HEK293 (cell line): ENCODE measurements around the gene ROBO1.

Source experiments
- CTCF ChIA-PET: fragments of 350-600 bp; formaldehyde crosslinking; extraction: SDS; loops from one replicate; lab custom pipeline; 2021; ENCODE audit warnings: antibody characterized with exemption; lab: Yijun Ruan, JAX
- POLR2A ChIA-PET: fragments of 300-600 bp; formaldehyde crosslinking; extraction: SDS; loops from one replicate; lab custom pipeline; 2020; ENCODE audit warnings: antibody characterized with exemption, inconsistent platforms; lab: Yijun Ruan, JAX
- H3K27ac ChIP-seq: fragments of 200-500 bp; sonication (Bioruptor generic); 2 replicates; pipeline ENCODE4 v1.5.1; 2014; ENCODE audit warnings: low read depth, low read length, control low read depth, inconsistent platforms; ENCODE audit errors: extremely low read depth
- H3K36me3 ChIP-seq, 2 experiments: fragments of 200-500 bp in 1 of 2; sonication (Bioruptor generic) in 1 of 2; 1 replicate in 1 of 2; 2 replicates in 1 of 2; pipeline ENCODE4 v1.5.1; 2014 to 2017; ENCODE audit warnings: inconsistent platforms in 2 of 2, low read length in 2 of 2; ENCODE audit not compliant: control insufficient read depth in 2 of 2, insufficient read depth in 1 of 2
- H3K4me1 ChIP-seq: fragments of 200-500 bp; sonication (Bioruptor generic); 2 replicates; pipeline ENCODE4 v1.5.1; 2014; ENCODE audit warnings: mild to moderate bottlenecking, low read length, inconsistent platforms; ENCODE audit not compliant: control insufficient read depth, insufficient read depth
- H3K4me3 ChIP-seq: 2 replicates; pipeline ENCODE4 v1.5.1; 2011; ENCODE audit warnings: low read depth, mild to moderate bottlenecking, control low read depth, low read length, moderate library complexity
- H3K9me3 ChIP-seq: fragments of 200-500 bp; sonication (Bioruptor generic); 2 replicates; pipeline ENCODE4 v1.5.1; 2014; ENCODE audit warnings: low read depth, low read length, inconsistent platforms; ENCODE audit not compliant: control insufficient read depth, insufficient read depth
- GFI1B ChIP-seq: fragments of 450-650 bp; formaldehyde crosslinking; IDR thresholded peaks from 2 replicates; pipeline ENCODE4 v1.5.1; 2016; ENCODE audit warnings: missing biosample characterization, missing genetic modification characterization
- GLIS2 ChIP-seq: fragments of 450-650 bp; formaldehyde crosslinking; IDR thresholded peaks from 2 replicates; pipeline ENCODE4 v1.5.1; 2016; ENCODE audit warnings: missing biosample characterization, missing genetic modification characterization
- HOXA7 ChIP-seq: sonication (generic); formaldehyde crosslinking; IDR thresholded peaks from 2 replicates; pipeline ENCODE4 v1.8.1; 2022; ENCODE audit warnings: missing genetic modification reagents, borderline replicate concordance
- INSM2 ChIP-seq: fragments of 450-650 bp; formaldehyde crosslinking; IDR thresholded peaks from 2 replicates; pipeline ENCODE4 v1.5.1; 2016; ENCODE audit warnings: missing biosample characterization, missing genetic modification characterization
- OVOL3 ChIP-seq: fragments of 450-650 bp; formaldehyde crosslinking; IDR thresholded peaks from 2 replicates; pipeline ENCODE4 v1.5.1; 2016; ENCODE audit warnings: missing biosample characterization, missing genetic modification characterization
- RBAK ChIP-seq: fragments of 450-650 bp; formaldehyde crosslinking; IDR thresholded peaks from 2 replicates; pipeline ENCODE4 v1.5.1; 2016; ENCODE audit warnings: missing biosample characterization, missing genetic modification characterization
- ZBTB8A ChIP-seq: fragments of 450-650 bp; formaldehyde crosslinking; IDR thresholded peaks from 2 replicates; pipeline ENCODE4 v1.5.1; 2016; ENCODE audit warnings: missing biosample characterization, missing genetic modification characterization
- ZNF114 ChIP-seq: fragments of 450-650 bp; formaldehyde crosslinking; IDR thresholded peaks from 2 replicates; pipeline ENCODE4 v1.5.0; 2017; ENCODE audit warnings: missing biosample characterization, missing genetic modification characterization
- ZNF121 ChIP-seq: fragments of 450-650 bp; formaldehyde crosslinking; IDR thresholded peaks from 2 replicates; pipeline ENCODE4 v1.5.1; 2016; ENCODE audit warnings: missing biosample characterization, missing genetic modification characterization
- ZNF133 ChIP-seq: fragments of 450-650 bp; formaldehyde crosslinking; IDR thresholded peaks from 2 replicates; pipeline ENCODE4 v1.5.1; 2016; ENCODE audit warnings: missing biosample characterization, missing genetic modification characterization
- ZNF157 ChIP-seq: fragments of 450-650 bp; formaldehyde crosslinking; IDR thresholded peaks from 2 replicates; pipeline ENCODE4 v1.5.1; 2016; ENCODE audit warnings: missing biosample characterization, missing genetic modification characterization
- ZNF18 ChIP-seq: fragments of 450-650 bp; formaldehyde crosslinking; IDR thresholded peaks from 2 replicates; pipeline ENCODE4 v1.5.1; 2016; ENCODE audit warnings: missing biosample characterization, missing genetic modification characterization
- ZNF223 ChIP-seq: fragments of 450-650 bp; formaldehyde crosslinking; IDR thresholded peaks from 2 replicates; pipeline ENCODE4 v1.5.1; 2016; ENCODE audit warnings: missing biosample characterization, missing genetic modification characterization
- ZNF24 ChIP-seq: fragments of 450-650 bp; formaldehyde crosslinking; IDR thresholded peaks from 2 replicates; pipeline ENCODE4 v1.5.1; 2016; ENCODE audit warnings: missing biosample characterization, missing genetic modification characterization
- ZNF280C ChIP-seq: fragments of 450-650 bp; formaldehyde crosslinking; IDR thresholded peaks from 2 replicates; pipeline ENCODE4 v1.5.1; 2016; ENCODE audit warnings: missing biosample characterization, missing genetic modification characterization
- ZNF311 ChIP-seq: fragments of 450-650 bp; formaldehyde crosslinking; IDR thresholded peaks from 2 replicates; pipeline ENCODE4 v1.5.1; 2017; ENCODE audit warnings: missing biosample characterization, missing genetic modification characterization, borderline replicate concordance
- ZNF335 ChIP-seq: fragments of 450-650 bp; formaldehyde crosslinking; conservative IDR thresholded peaks from 2 replicates; pipeline ENCODE4 v1.5.1; 2016; ENCODE audit warnings: missing biosample characterization, missing genetic modification characterization
- ZNF350 ChIP-seq: fragments of 450-650 bp; formaldehyde crosslinking; IDR thresholded peaks from 2 replicates; pipeline ENCODE4 v1.5.0; 2017; ENCODE audit warnings: missing biosample characterization, mild to moderate bottlenecking, missing genetic modification characterization
- ZNF37A ChIP-seq: fragments of 450-650 bp; IDR thresholded peaks from 2 replicates; pipeline ENCODE4 v1.5.1; 2018; ENCODE audit warnings: missing biosample characterization, missing genetic modification characterization
- ZNF426 ChIP-seq: fragments of 450-650 bp; formaldehyde crosslinking; IDR thresholded peaks from 2 replicates; pipeline ENCODE4 v1.5.1; 2017; ENCODE audit warnings: missing biosample characterization, missing genetic modification characterization, mild to moderate bottlenecking, inconsistent platforms, moderate library complexity
- ZNF473 ChIP-seq: fragments of 450-650 bp; formaldehyde crosslinking; IDR thresholded peaks from 2 replicates; pipeline ENCODE4 v1.5.1; 2017; ENCODE audit warnings: missing biosample characterization, missing genetic modification characterization
- ZNF513 ChIP-seq: fragments of 450-650 bp; IDR thresholded peaks from 2 replicates; pipeline ENCODE4 v1.5.1; 2018; ENCODE audit warnings: missing biosample characterization, missing genetic modification characterization
- ZNF660 ChIP-seq: fragments of 450-650 bp; IDR thresholded peaks from 2 replicates; pipeline ENCODE4 v1.5.1; 2018; ENCODE audit warnings: missing biosample characterization, mild to moderate bottlenecking, missing genetic modification characterization
- ZNF785 ChIP-seq: fragments of 450-650 bp; formaldehyde crosslinking; IDR thresholded peaks from 2 replicates; pipeline ENCODE4 v1.5.1; 2016; ENCODE audit warnings: missing biosample characterization, missing genetic modification characterization
- ZNF837 ChIP-seq: fragments of 450-650 bp; formaldehyde crosslinking; IDR thresholded peaks from 2 replicates; pipeline ENCODE4 v1.5.1; 2016; ENCODE audit warnings: missing biosample characterization, missing genetic modification characterization
- TF ChIP-seq, protein P1 (sequence below): fragments of 450-650 bp; formaldehyde crosslinking; IDR thresholded peaks from 2 replicates; pipeline ENCODE4 v1.5.1; 2016; ENCODE audit warnings: missing biosample characterization, missing genetic modification characterization

Gene ROBO1

DNA sequence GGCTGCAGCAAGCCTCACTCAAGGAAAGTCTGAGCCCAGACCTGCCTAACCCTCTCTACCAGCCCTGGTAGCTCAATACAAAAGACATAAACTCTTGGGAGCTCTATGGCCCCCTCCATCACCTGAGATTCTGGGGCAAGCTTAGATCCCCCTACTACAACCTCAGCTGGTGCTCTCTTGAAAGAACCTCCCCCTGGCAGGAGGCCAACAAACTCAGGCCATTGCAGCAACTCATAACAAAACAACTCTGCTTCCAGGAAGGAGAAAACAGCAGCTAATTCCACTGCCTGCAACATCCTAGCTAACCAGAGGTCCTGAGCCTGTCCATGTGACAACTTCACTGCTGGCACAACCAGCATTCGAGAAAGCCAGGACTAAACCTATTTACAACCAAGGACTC is 169.2 kb downstream of the ROBO1 start (continued):
- no peak for TF ChIP-seq ZNF280C (tag by site-specific recombination)

- Histone ChIP-seq H3K9me3 (no peaks in the 10 kb centered on the region), H3K4me1 (no peaks in the 10 kb centered on the region)
- POLR2A ChIA-PET, result no interaction called here
- TF ChIP-seq ZNF426 (tag by site-specific recombination) (no peak), ZNF660 (tag by site-specific recombination) (no peak), ZNF350 (tag by site-specific recombination) (no peak), ZNF114 (tag by site-specific recombination) (no peak), ZNF121 (tag by site-specific recombination) (no peak), ZNF18 (tag by site-specific recombination) (no peak), ZNF785 (no peak), ZNF280C (tag by site-specific recombination) (no peak), HOXA7 (CRISPR knock-in tag) (no peak), ZNF223 (tag by site-specific recombination) (no peak), ZNF157 (no peak), OVOL3 (tag by site-specific recombination) (no peak), ZNF133 (tag by site-specific recombination) (no peak), GLIS2 (tag by site-specific recombination) (no peak), RBAK (tag by site-specific recombination) (no peak), ZNF473 (no peak), ZNF513 (tag by site-specific recombination) (no peak), ZNF335 (tag by site-specific recombination) (no peak)
- TF ChIP-seq, all 188 proteins: peak for 0
- no peak overlapping the region for H3K27ac ChIP-seq
- no peak overlapping the region for H3K4me3 ChIP-seq
- H3K36me3 ChIP-seq, result no peaks in the 10 kb centered on the region
- CTCF ChIA-PET, result no interaction called here
Observed at GRCh38 chr3:79597709-79598108, 170.1 kb downstream of the ROBO1 start.

DNA sequence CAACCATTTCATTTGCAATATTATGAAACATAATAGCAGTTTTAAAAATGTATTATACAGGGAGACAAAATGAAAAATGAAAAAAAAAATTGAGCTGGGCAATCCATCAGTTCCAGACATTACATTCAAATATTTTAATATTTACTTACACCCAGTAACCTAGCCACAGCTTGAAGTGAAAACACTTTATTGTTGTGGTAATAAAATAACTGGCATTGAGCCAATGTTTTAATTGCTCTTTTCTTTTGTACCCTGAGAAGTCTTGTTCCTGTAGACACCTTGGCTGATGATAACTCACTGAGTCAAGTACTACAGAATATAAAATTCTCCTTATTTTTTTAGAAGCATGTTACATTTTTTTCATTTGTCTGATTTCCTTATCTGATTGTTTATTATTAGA is 180.6 kb downstream of the ROBO1 start:
- CTCF ChIA-PET, result no interaction called here
- no peaks in the 10 kb centered on the region for H3K36me3 ChIP-seq
- TF ChIP-seq GFI1B (tag by site-specific recombination), result no peak
- TF ChIP-seq ZBTB8A (tag by site-specific recombination), result no peak
- TF ChIP-seq INSM2 (tag by site-specific recombination), result no peak
- TF ChIP-seq ZNF311 (tag by site-specific recombination), result no peak
- TF ChIP-seq ZNF24 (tag by site-specific recombination), result no peak
- TF ChIP-seq ZNF121 (tag by site-specific recombination), result no peak
- TF ChIP-seq ZNF837 (tag by site-specific recombination), result no peak
- no peak for TF ChIP-seq ZNF37A (tag by site-specific recombination)
- TF ChIP-seq, protein P1, sequence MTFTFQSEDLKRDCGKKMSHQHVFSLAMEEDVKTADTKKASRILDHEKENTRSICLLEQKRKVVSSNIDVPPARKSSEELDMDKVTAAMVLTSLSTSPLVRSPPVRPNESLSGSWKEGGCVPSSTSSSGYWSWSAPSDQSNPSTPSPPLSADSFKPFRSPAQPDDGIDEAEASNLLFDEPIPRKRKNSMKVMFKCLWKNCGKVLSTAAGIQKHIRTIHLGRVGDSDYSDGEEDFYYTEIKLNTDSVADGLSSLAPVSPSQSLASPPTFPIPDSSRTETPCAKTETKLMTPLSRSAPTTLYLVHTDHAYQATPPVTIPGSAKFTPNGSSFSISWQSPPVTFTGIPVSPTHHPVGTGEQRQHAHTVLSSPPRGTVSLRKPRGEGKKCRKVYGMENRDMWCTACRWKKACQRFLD, result no peak

More for the DNA sequence above, 180.6 kb downstream of the ROBO1 start:
- no peak overlapping the region for H3K4me3 ChIP-seq
- no peak overlapping the region for H3K27ac ChIP-seq
- POLR2A ChIA-PET, result no interaction called here
- no peaks in the 10 kb centered on the region for H3K4me1 ChIP-seq
- H3K9me3 ChIP-seq, result no peaks in the 10 kb centered on the region
